ENCODE measurements around the gene CLGN. TPM values are rescaled to one million over a fixed set of nuclear protein-coding genes. Genes with fewer than 3 reads are reported as not detected.

CLGN gene
- total RNA-seq, 2 donors from 2014 or later = 0.52 to 0.74 TPM

DNA sequence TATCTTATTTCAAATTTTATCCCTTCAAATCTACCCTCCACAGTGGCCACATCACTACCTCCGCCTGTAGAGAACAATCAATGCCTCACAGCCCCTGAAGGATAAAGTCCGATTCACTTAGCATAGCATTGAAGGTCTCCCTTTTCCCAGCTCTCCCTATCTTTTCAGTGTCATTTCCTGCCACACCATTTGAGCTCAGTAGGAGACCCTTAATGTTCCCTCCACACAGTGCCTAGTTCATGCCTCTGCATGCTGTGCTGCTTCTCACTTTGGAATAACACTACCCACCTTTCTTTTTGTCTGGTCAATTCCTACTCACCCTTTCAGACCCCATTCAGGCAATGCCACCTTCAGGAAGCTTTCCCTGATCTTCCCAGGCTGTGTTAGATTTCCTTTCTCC lies 77.6 kb downstream of the CLGN start:
- intact Hi-C loops (cut with DNase I) = loop anchor here in 1 of 2 donors (10.0 kb wide), 2 partner anchors 255 to 695 kb away; no protein-coding TSS in a partner anchor
- no peak for DNase-seq (ENCODE audit: low spot score)

DNA sequence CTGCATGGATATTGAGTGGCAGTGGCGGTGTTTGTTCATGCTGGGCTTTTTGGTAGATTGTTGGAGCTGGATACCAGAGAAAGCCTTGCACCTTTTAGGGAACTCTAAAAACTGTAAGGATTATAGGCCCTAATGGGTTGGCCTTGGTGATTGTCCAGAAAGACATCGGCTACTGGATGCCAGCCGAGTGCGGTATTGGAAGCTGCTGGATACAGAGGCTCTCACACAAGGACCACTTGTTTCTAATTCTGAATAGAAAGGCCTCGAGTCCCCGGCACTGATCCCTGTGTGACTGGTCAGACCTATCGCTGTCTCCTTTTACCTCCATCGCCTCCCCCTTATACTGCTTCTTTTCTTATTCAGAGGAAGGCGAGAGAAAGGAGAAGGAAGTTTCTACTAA lies 81.3 kb downstream of the CLGN start:
- intact Hi-C loops (cut with DNase I) = no loop called here
- DNase-seq (ENCODE audit: low spot score) = no peak

GRCh38 chr4:140344621-140345020 lies 82.8 kb downstream of the CLGN start:
- intact Hi-C loops (cut with DNase I) = no loop called here
- no peak for DNase-seq (ENCODE audit: low spot score)

DNA sequence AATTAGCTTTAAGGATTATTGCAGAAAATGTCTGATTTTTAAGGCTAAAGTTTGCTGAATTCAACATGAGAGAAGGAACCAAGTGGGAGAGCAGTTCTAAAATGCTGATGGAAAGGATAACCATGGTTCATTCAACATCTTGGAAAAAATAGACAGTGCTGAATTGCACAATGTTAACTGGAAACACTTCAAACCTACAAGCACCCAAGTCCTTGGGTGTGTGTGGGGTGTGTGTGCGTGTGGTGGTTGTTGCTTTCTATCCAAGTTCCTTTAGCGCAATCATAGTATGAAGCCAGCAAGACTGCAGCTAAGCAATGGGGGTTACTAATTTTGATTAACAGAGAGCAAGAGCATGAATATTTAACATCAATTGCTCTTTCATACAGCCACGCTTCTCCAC lies 83.3 kb downstream of the CLGN start:
- no peak for DNase-seq (ENCODE audit: low spot score)
- intact Hi-C loops (cut with DNase I) = no loop called here

DNA sequence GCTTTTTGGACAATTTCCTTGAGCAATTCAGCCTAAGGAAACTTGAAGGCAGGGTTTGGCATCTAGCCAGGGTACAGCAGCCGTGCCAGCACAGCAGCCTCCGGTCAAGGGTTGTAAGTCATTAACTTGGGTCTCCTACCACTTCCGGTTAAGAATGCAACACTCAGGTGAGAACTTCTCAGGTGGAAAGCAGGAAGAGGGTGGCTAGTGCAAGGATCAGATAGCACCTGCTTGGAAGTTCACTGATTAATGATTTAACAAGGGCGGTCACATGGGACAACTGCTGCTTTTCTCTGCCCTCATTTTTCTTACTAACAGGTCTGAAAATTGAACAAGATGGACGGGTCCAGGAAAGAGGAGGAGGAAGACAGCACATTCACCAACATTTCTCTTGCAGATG lies 84.1 kb downstream of the CLGN start:
- DNase-seq (ENCODE audit: low spot score) = peak; percentile 71
- intact Hi-C loops (cut with DNase I) = no loop called here

GRCh38 chr4:140342620-140343019 lies 84.8 kb downstream of the CLGN start:
- DNase-seq (ENCODE audit: low spot score) = no peak
- intact Hi-C loops (cut with DNase I) = no loop called here

Other genes starting within 250 kb of the CLGN start
- gene SCOC, start 54.0 kb downstream of the CLGN start, total RNA-seq = 10 to 100 TPM; 62.2 to 63.7 TPM
- gene MGAT4D, start 70.6 kb upstream of the CLGN start, total RNA-seq = not detected
- gene ELMOD2, start 96.5 kb upstream of the CLGN start, total RNA-seq = 10 to 100 TPM; 21.8 to 24.3 TPM
- not detected for gene UCP1, start 141.3 kb upstream of the CLGN start, total RNA-seq

All from posterior vena cava (tissue), 2 donors.